H9 (cell line): ENCODE results near the gene RNASE9. TPM values are rescaled to one million over a fixed set of nuclear protein-coding genes. Genes with fewer than 3 reads are reported as not detected.

Experiments
- DNase-seq: peaks from one replicate; pipeline ENCODE4 v3.0.0-alpha.2; 2017
- H2AFZ ChIP-seq: one replicate; pipeline ENCODE4 v1.6.1; 2013; ENCODE audit warnings: mild to moderate bottlenecking, low read length, control low read depth, moderate library complexity
- H2AK5ac ChIP-seq: 2 replicates; pipeline ENCODE4 v1.6.1; 2013; ENCODE audit warnings: low read length, control low read depth, mixed read lengths; ENCODE audit not compliant: insufficient read length
- H2BK120ac ChIP-seq: one replicate; pipeline ENCODE4 v1.6.1; 2013; ENCODE audit warnings: low read depth, mild to moderate bottlenecking, low read length, control low read depth, inconsistent platforms; ENCODE audit not compliant: poor library complexity, severe bottlenecking
- H2BK12ac ChIP-seq: 2 replicates; pipeline ENCODE4 v1.6.1; 2013; ENCODE audit warnings: low read length, control low read depth, mixed read lengths, low read depth; ENCODE audit not compliant: insufficient read length
- H2BK15ac ChIP-seq: 2 replicates; pipeline ENCODE4 v1.6.1; 2013; ENCODE audit warnings: low read depth, low read length, control low read depth
- H2BK20ac ChIP-seq: one replicate; pipeline ENCODE4 v1.6.1; 2013; ENCODE audit warnings: low read depth, mild to moderate bottlenecking, low read length, control low read depth, inconsistent platforms; ENCODE audit not compliant: poor library complexity, severe bottlenecking
- H2BK5ac ChIP-seq: 2 replicates; pipeline ENCODE4 v1.6.1; 2013; ENCODE audit warnings: low read length, control low read depth, mixed read lengths; ENCODE audit not compliant: insufficient read length
- H3K14ac ChIP-seq: 2 replicates; pipeline ENCODE4 v1.6.1; 2013; ENCODE audit warnings: low read length, control low read depth; ENCODE audit not compliant: insufficient read depth
- H3K18ac ChIP-seq: 2 replicates; pipeline ENCODE4 v1.6.1; 2013; ENCODE audit warnings: low read depth, mild to moderate bottlenecking, mixed read lengths, low read length, control low read depth; ENCODE audit not compliant: insufficient read length
- H3K23ac ChIP-seq: 2 replicates; pipeline ENCODE4 v1.6.1; 2013; ENCODE audit warnings: low read length, control low read depth, mixed read lengths, low read depth; ENCODE audit not compliant: insufficient read length
- H3K23me2 ChIP-seq: 2 replicates; pipeline ENCODE4 v1.6.1; 2013; ENCODE audit warnings: low read depth, mild to moderate bottlenecking, mixed read lengths, low read length, control low read depth; ENCODE audit not compliant: insufficient read length, poor library complexity, severe bottlenecking
- H3K27ac ChIP-seq: 2 replicates; pipeline ENCODE4 v1.5.1; 2013; ENCODE audit warnings: low read length, control low read depth, mixed read lengths, low read depth; ENCODE audit not compliant: insufficient read length
- H3K27me3 ChIP-seq: 2 replicates; pipeline ENCODE4 v1.6.1; 2013; ENCODE audit warnings: low read length, control low read depth, inconsistent platforms; ENCODE audit not compliant: insufficient read depth
- H3K4ac ChIP-seq: 2 replicates; pipeline ENCODE4 v1.6.1; 2013; ENCODE audit warnings: low read depth, mild to moderate bottlenecking, control low read depth, inconsistent platforms, low read length, moderate library complexity
- H3K4me1 ChIP-seq: 2 replicates; pipeline ENCODE4 v1.6.1; 2013; ENCODE audit warnings: low read length, control low read depth, inconsistent platforms; ENCODE audit not compliant: insufficient read depth
- H3K4me2 ChIP-seq: 2 replicates; pipeline ENCODE4 v1.6.1; 2013; ENCODE audit warnings: low read length, control low read depth, mixed read lengths; ENCODE audit not compliant: insufficient read length, insufficient read depth
- H3K56ac ChIP-seq: 2 replicates; pipeline ENCODE4 v1.6.1; 2013; ENCODE audit warnings: low read depth, mild to moderate bottlenecking, mixed read lengths, low read length, control low read depth; ENCODE audit not compliant: insufficient read length
- H3K79me1 ChIP-seq: 2 replicates; pipeline ENCODE4 v1.6.1; 2013; ENCODE audit warnings: low read depth, mild to moderate bottlenecking, moderate library complexity, low read length, control low read depth, inconsistent platforms; ENCODE audit not compliant: insufficient read depth, poor library complexity, severe bottlenecking
- H3K79me2 ChIP-seq: 2 replicates; pipeline ENCODE4 v1.6.1; 2013; ENCODE audit warnings: low read length, control low read depth, inconsistent platforms; ENCODE audit not compliant: insufficient read depth
- H3K9ac ChIP-seq: 2 replicates; pipeline ENCODE4 v1.6.1; 2013; ENCODE audit warnings: low read length, control low read depth, mixed read lengths; ENCODE audit not compliant: insufficient read length; ENCODE audit errors: extremely low read depth
- H3K9me3 ChIP-seq: one replicate; pipeline ENCODE4 v1.6.1; 2013; ENCODE audit warnings: low read depth, low read length, inconsistent platforms; ENCODE audit not compliant: control insufficient read depth
- H3T11ph ChIP-seq: one replicate; pipeline ENCODE4 v1.6.1; 2013; ENCODE audit warnings: mild to moderate bottlenecking, low read length, control low read depth, inconsistent platforms
- H4K20me1 ChIP-seq: one replicate; pipeline ENCODE4 v1.6.1; 2013; ENCODE audit not compliant: control insufficient read depth, insufficient read length, insufficient read depth
- H4K5ac ChIP-seq: 2 replicates; pipeline ENCODE4 v1.6.1; 2013; ENCODE audit warnings: low read depth, mild to moderate bottlenecking, mixed read lengths, low read length, control low read depth; ENCODE audit not compliant: insufficient read length
- H4K8ac ChIP-seq: replicated peaks from 2 replicates; pipeline ENCODE4 v1.6.1; 2013; ENCODE audit warnings: low read length, control low read depth, mixed read lengths, low read depth; ENCODE audit not compliant: insufficient read length
- H4K91ac ChIP-seq: 2 replicates; pipeline ENCODE4 v1.6.1; 2013; ENCODE audit warnings: low read depth, mild to moderate bottlenecking, moderate library complexity, mixed read lengths, low read length, control low read depth; ENCODE audit not compliant: insufficient read length
- H3K27ac Mint-ChIP-seq, 3 experiments: 2 replicates in 2 of 3; 3 replicates in 1 of 3; pipeline ENCODE4 v1.8.0; 2020 to 2021; ENCODE audit warnings: mixed read lengths in 3 of 3, mild to moderate bottlenecking in 1 of 3, moderate library complexity in 1 of 3
- H3K27me3 Mint-ChIP-seq: 2 replicates; pipeline ENCODE4 v1.8.0; 2021; ENCODE audit warnings: low read depth, mild to moderate bottlenecking, moderate library complexity, mixed read lengths
- H3K36me3 Mint-ChIP-seq, 3 experiments: 2 replicates in 2 of 3; 3 replicates in 1 of 3; pipeline ENCODE4 v1.8.0; 2020 to 2021; ENCODE audit warnings: low read depth in 3 of 3, mixed read lengths in 3 of 3; ENCODE audit not compliant: insufficient read depth in 1 of 3
- H3K4me1 Mint-ChIP-seq, 2 experiments: 2 replicates each; pipeline ENCODE4 v1.8.0; 2020; ENCODE audit warnings: mixed read lengths in 2 of 2
- H3K4me3 Mint-ChIP-seq, 2 experiments: 2 replicates in 1 of 2; 3 replicates in 1 of 2; pipeline ENCODE4 v1.8.0; 2020 to 2021; ENCODE audit warnings: mild to moderate bottlenecking in 2 of 2, mixed read lengths in 2 of 2, moderate library complexity in 1 of 2
- H3K9me3 Mint-ChIP-seq, 2 experiments: 2 replicates in 1 of 2; 3 replicates in 1 of 2; pipeline ENCODE4 v1.8.0; 2020; ENCODE audit warnings: mild to moderate bottlenecking in 2 of 2, mixed read lengths in 2 of 2, moderate library complexity in 1 of 2
- WGBS: extraction: QIAGEN DNeasy Blood & Tissue Kit; methylation state at CpG from one replicate; pipeline ENCODE4 v1.1.7; 2013; ENCODE audit warnings: missing lambda C conversion rate, low lambda C conversion rate, mixed read lengths; ENCODE audit not compliant: insufficient read length; ENCODE audit errors: extremely low coverage; 5-methylcytosine and 5-hydroxymethylcytosine counted together
- total RNA-seq: library from RNA; stranded (reverse); gene quantifications from 2 replicates; pipeline ENCODE4 v1.2.1, GENCODE V29; 2021
- TF ChIP-seq, protein P1 (sequence below): fragments of 200-600 bp; sonication (generic); conservative IDR thresholded peaks from 3 replicates; pipeline ENCODE4 v1.8.0; 2021; ENCODE audit warnings: antibody characterized with exemption, mild to moderate bottlenecking

The RNASE9 gene
- total RNA-seq, 1 experiment from 2014 or later: not detected

DNA sequence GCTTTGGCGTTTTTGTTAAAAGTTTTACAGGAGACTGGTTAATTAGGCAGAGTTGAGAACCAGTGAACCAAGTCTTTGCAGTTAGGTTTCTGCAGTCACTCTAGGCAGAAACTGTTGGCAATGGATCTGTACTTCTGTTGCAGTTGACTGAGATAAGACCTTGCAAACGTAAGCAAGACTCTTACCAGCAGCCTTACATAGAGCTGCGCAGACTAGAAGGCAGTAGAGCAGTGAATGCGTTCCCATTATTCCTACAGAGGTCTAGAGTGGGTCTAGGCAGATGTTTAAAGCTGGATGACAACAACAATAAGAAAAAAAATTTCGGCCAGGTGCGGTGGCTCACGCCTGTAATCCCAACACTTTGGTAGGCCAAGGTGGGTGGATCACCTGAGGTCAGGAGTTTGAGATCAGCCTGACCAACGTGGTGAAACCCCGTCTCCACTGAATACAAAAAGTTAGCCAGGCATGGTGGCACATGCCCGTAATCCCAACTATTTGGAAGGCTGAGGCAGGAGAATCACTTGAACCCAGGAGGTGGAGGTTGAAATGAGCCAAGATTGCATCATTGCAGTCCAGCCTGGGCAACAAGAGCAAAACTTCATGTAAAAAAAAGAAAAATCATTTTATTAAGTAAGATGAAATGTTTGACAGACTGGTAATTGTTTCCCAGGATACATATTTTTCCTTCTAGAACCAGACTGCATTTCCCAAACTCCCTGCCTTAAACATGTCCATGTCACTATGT is 12.3 kb downstream of the RNASE9 start:
- Mint-ChIP-seq H3K4me1 (peaks cover 4 to 6% of the 10 kb centered on the region in 2 experiments; a peak in 3 of 4 replicates), H3K27ac (no peak overlapping the region), H3K27me3 (no peaks in the 10 kb centered on the region), H3K36me3 (no peaks in the 10 kb centered on the region), H3K4me3 (no peak overlapping the region), H3K9me3 (no peaks in the 10 kb centered on the region; a peak in 1 of 5 replicates)
- H2BK120ac ChIP-seq: no peak overlapping the region
- no peak overlapping the region for H2AFZ ChIP-seq
- no peak overlapping the region for H2BK15ac ChIP-seq
- H4K91ac ChIP-seq: no peak overlapping the region
- H3K79me1 ChIP-seq: no peaks in the 10 kb centered on the region
- no peaks in the 10 kb centered on the region for H4K20me1 ChIP-seq
- H4K5ac ChIP-seq: no peak overlapping the region
- no peaks in the 10 kb centered on the region for H3K27me3 ChIP-seq
- H3K9ac ChIP-seq: no peak overlapping the region
- H3K18ac ChIP-seq: no peak overlapping the region
- H3K14ac ChIP-seq: no peak overlapping the region
- no peaks in the 10 kb centered on the region for H3K79me2 ChIP-seq
- H3K56ac ChIP-seq: no peak overlapping the region
- no peaks in the 10 kb centered on the region; the same call in 1 of the 2 replicates for H3K4me1 ChIP-seq
- H2BK12ac ChIP-seq: no peak overlapping the region
- H2AK5ac ChIP-seq: no peak overlapping the region
- H3T11ph ChIP-seq: no peak overlapping the region
- no peak overlapping the region for H2BK5ac ChIP-seq
- no peak overlapping the region for H3K4me2 ChIP-seq
- no peaks in the 10 kb centered on the region for H3K23me2 ChIP-seq
- no peak overlapping the region for H4K8ac ChIP-seq
- no peak overlapping the region for H3K23ac ChIP-seq
- no peaks in the 10 kb centered on the region for H3K9me3 ChIP-seq
- DNase-seq: no peak
- TF ChIP-seq, protein P1, sequence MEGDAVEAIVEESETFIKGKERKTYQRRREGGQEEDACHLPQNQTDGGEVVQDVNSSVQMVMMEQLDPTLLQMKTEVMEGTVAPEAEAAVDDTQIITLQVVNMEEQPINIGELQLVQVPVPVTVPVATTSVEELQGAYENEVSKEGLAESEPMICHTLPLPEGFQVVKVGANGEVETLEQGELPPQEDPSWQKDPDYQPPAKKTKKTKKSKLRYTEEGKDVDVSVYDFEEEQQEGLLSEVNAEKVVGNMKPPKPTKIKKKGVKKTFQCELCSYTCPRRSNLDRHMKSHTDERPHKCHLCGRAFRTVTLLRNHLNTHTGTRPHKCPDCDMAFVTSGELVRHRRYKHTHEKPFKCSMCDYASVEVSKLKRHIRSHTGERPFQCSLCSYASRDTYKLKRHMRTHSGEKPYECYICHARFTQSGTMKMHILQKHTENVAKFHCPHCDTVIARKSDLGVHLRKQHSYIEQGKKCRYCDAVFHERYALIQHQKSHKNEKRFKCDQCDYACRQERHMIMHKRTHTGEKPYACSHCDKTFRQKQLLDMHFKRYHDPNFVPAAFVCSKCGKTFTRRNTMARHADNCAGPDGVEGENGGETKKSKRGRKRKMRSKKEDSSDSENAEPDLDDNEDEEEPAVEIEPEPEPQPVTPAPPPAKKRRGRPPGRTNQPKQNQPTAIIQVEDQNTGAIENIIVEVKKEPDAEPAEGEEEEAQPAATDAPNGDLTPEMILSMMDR: no peak
- H3K27ac ChIP-seq: no peak overlapping the region
- WGBS: no CpG with 5 or more reads among the region's 10 CpGs
- H3K4ac ChIP-seq: no peak overlapping the region
- H2BK20ac ChIP-seq: no peak overlapping the region
